ENCODE measurements around the gene SH3BGR.
"Not testable (repeated sequence)": the region's sequence is repeated elsewhere in the genome, so short reads cannot be mapped to it uniquely, and the experiment has no call there.

SH3BGR gene

GRCh38 chr21:39518055-39518846 lies 66.5 kb downstream of the SH3BGR start:
- peak; percentile 78 for DNase-seq

GRCh38 chr21:39518847-39519210 lies 67.1 kb downstream of the SH3BGR start:
- DNase-seq: no peak

- DNase-seq: no peak
Measured at GRCh38 chr21:39519835-39520234, 68.1 kb downstream of the SH3BGR start.

- no peak for DNase-seq
Measured at GRCh38 chr21:39523399-39523798, 71.6 kb downstream of the SH3BGR start.

- DNase-seq: no peak
Measured at GRCh38 chr21:39523915-39524314, 72.1 kb downstream of the SH3BGR start.

- no peak for DNase-seq
Measured at GRCh38 chr21:39525129-39525528, 73.4 kb downstream of the SH3BGR start.

GRCh38 chr21:39525601-39526000 lies 73.8 kb downstream of the SH3BGR start:
- no peak for DNase-seq

GRCh38 chr21:39527067-39527595 lies 75.4 kb downstream of the SH3BGR start:
- DNase-seq: no peak

- DNase-seq: peak; percentile 29
Measured at GRCh38 chr21:39527664-39528381, 76.1 kb downstream of the SH3BGR start.

- DNase-seq: no peak
Measured at GRCh38 chr21:39529026-39529425, 77.3 kb downstream of the SH3BGR start.

GRCh38 chr21:39531064-39531463 lies 79.3 kb downstream of the SH3BGR start:
- peak; percentile 26 for DNase-seq

GRCh38 chr21:39531840-39532239 lies 80.1 kb downstream of the SH3BGR start:
- peak; percentile 9 for DNase-seq

GRCh38 chr21:39533545-39534380 lies 82.0 kb downstream of the SH3BGR start:
- no peak for DNase-seq

- no peak for DNase-seq
Measured at GRCh38 chr21:39535646-39536437, 84.1 kb downstream of the SH3BGR start.

- no peak for DNase-seq
Measured at GRCh38 chr21:39536835-39537234, 85.1 kb downstream of the SH3BGR start.

- no peak for DNase-seq
Measured at GRCh38 chr21:39537571-39537970, 85.8 kb downstream of the SH3BGR start.

- DNase-seq: no peak
Measured at GRCh38 chr21:39538453-39539042, 86.8 kb downstream of the SH3BGR start.

GRCh38 chr21:39540367-39540766 lies 88.6 kb downstream of the SH3BGR start:
- DNase-seq: not testable (repeated sequence)

- DNase-seq: no peak
Measured at GRCh38 chr21:39542736-39543135, 91.0 kb downstream of the SH3BGR start.

GRCh38 chr21:39546522-39546921 lies 94.8 kb downstream of the SH3BGR start:
- DNase-seq: no peak

GRCh38 chr21:39552856-39553255 lies 101.1 kb downstream of the SH3BGR start:
- DNase-seq: no peak

- no peak for DNase-seq
Measured at GRCh38 chr21:39553331-39553730, 101.6 kb downstream of the SH3BGR start.
